Stimulated activated CD4-positive, alpha-beta T cell treated with anti-CD3 and anti-CD28 coated beads, Interleukin-2, amount 100 ng/mL, for 24 hours (primary cell): ENCODE data around the gene PKD2.

Experiments used
- DNase-seq, 2 donors: peaks; one replicate each; pipeline ENCODE4 v3.0.0-alpha.2; 2020

The PKD2 gene

DNA sequence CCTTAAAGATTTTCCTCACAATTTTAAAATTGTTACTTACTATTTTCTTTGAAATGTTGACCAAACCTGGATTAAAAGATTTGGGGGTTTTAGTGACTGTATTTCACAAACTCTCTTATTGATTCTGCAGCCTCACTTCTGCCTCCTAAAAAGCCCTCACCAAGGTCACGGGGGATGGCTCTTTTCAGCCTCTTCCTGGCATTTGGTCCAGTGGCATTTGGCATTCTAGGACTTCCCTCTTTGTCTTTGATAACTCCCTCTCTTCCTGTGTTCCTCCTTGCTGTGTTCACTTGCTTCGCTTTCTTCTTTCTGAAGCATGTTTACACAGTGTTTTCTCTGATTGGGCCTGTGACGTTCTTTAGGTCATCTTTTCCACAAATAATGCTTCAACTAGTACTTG is 21.5 kb downstream of the PKD2 start:
- no peak for DNase-seq

DNA sequence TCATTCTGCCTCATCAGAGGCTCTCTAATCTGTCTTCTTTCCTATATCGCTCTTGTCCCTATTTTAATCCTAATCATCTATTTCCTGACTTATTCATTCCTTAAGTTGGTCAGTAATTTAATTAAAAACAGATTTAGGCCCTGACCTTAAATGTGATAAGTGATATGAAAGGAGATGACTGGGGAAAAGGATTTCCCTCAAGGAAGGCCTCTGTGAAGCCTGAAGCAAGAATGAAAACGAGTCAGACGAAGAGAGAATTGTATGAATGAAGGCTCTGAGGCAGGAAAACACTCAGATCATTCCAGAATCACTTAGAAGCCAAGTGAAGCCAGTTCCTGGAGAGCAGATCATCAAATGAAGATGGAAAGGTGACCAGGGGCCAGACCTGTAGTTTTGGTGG is 22.1 kb downstream of the PKD2 start:
- DNase-seq, result no peak

DNA sequence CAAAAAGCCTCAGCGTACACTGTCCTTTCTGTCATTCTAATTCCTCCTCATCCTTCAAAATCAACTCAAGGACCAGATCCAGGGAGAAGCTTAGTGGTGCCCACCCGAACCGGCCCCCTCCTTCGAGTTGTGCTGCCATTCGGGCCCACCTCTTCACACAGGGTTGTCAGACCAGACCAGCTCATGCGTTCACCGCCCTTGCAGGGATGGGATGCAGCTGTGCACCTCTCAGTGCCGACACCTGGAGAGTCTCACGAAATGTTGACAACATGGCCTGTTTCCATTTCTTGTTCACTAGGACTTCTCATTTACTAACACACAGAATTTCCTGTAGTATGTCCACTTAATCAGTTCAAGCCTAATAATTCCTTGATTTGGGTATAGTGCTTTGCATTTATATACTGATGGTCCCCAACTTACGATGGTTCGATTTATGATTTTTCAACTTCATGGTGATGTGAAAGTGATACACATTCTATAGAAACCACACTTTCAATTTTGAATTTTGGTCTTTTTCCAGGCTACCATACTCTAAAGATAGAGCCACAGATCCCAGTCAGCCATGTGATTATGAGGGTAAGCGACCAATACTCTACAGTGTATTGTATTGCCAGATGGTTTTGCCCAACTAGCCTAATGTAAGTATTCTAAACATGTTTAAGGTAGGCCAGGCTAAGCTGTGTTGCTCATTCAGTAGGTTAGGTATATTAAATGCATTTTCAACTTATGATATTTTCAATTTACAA is 23.3 kb downstream of the PKD2 start:
- no peak for DNase-seq

DNA sequence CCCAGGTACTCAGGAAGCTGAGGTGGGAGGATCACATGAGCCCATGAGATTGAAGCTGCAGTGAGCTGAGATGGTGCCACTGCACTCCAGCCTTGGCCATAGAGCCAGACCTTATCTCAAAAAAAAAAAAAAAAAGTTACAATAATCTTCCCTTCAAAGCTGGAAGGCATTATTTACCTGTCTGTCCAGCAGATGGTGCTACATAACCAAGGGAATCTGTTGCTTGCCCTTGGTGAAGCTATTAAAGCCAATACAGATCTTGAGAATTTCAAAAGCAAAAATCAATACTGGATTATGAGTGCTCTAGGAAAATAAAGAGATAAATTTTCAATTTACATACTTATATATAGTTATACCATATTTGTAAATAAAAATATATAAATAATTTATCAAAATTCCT is 25.9 kb downstream of the PKD2 start:
- DNase-seq, result peak; percentile 5 to 34

DNA sequence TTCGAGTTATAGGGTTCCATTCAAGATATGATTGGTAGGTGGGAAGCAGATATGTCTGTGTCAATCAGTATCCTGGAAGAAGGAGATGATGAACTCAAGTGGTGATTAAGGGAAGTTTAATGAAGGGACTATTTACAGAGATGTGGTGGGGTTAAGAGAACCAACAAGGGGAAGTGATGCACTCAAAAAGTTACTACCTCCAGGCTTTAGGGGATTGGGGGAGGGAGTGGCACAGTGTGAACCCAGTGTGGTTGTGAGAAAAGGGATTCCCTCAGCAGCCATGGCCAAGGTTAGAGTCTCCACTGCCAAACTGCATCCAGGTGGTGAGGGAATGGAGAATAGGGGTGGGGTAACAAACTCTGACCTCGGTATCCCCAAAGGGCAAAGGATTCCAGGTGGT is 27.9 kb downstream of the PKD2 start:
- DNase-seq, result no peak

DNA sequence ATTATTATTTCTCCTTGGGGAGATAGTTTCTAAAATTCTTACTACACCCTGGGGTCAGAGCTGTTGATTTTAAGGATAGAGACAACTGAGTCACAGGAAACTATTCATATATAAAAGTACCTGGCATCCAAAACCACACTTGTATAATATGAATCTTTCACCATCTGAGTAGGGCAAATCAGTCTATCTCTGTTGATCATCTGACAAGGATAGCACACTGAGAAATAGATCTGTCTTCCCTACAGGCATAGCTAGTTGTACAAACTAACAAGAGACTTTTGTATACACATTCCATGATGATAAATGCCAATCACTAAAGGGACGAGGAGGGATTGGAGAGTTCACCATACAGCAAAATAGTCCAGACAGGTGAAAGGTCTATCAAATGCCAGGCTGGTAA is 30.0 kb downstream of the PKD2 start:
- no peak for DNase-seq

DNA sequence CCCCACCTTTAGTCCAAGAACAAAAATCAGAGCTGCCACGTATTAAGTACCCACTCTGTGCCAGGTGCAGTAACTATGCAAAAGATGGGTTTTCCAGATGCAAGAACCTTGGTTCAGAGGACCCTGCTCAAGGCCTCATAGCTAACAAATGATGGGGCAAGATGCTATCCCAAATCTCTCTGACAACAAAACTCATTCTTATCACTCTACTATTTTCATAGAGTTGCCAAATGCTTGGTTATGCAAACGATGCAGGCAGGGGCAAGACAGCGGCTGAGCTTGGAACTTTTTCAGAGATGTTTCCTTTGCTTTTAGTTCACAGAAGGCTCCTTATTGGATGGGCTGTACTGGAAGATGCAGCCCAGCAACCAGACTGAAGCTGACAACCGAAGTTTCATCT is 30.5 kb downstream of the PKD2 start:
- DNase-seq, result no peak

DNA sequence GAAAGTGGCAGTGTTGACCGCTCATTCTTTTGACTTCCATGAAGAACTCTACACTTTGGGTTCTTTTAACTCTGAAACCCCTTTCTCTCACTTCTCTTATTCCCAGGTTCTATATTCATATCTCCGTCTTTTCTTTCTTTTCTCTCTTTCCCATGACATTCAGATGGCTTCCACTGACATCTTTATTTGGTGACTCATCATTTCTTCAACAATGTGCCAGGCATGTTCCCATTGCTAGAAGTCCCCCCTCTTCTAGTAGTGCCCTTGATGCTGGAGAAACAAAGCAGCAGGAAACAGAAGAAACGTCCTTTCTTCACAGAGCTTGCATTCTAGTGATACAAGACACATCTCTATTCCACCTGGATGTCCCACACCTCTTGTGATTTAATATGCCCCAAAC is 33.3 kb downstream of the PKD2 start:
- no peak for DNase-seq

DNA sequence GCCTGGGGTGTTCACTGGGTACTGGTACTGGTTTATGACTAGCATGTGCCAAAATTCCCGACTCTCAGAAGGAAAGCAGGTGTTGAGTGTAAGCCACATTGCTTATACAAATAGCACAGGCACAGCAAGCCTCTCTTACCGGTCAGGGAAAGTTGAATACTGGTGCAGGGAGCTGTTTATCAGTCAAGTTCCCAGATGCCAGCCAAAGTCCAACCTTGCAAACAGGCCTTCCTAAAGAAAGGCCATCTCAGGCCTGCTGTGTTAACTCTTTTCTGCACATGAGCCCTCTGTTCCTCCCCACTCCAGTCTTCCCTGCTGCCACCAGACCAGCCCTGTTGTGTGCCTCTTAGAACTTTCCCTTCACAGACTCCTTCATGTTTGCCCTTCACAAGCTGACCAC is 34.2 kb downstream of the PKD2 start:
- no peak for DNase-seq

DNA sequence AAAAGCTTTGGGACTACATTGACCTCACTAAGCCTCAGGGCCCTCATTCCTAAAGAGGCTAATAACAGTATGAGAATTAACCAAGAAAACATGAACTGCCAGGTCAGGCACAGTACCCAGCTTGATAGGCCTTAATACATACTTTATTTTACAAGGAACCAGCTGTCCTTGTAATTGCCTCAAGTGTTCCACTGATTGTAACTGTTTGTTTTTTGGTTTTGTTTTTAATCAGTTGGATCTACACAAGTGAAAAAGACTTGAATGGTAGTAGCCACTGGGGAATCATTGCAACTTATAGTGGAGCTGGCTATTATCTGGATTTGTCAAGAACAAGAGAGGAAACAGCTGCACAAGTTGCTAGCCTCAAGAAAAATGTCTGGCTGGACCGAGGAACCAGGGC is 35.6 kb downstream of the PKD2 start:
- no peak for DNase-seq

DNA sequence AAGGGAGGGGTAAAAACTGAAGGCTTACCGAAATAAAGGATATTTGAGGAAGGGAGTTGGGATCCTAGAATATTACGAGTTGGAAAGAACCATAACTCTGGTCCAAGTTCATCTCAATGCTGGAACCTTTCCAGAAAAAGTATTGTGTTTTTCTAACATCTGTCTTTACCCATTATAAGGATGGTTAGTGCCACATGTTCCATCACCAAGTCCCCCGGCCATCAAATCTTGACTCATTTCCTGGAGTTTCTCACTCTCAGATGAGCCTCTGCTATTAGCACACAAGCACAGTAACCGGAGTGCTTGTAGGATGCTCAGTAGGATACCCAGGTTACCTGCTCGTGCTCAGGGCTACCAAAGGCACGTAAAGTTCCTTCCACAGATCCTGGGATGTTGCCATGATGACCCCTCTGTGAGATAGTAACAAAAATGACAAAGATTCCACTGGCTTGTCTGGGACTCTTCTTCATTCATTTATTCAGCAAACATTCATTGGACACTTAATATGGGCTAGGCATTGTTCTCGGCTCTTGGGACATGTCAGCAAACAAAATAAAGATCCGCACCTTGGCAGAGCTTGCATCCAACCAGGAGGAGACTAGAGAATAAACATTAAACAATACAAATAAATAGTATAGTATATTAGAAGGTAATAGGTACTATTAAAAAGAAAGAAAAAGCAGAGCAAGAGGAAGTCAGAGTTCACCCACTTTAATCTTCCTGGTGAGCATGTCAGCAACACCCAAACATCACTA is 36.3 kb downstream of the PKD2 start:
- no peak for DNase-seq

DNA sequence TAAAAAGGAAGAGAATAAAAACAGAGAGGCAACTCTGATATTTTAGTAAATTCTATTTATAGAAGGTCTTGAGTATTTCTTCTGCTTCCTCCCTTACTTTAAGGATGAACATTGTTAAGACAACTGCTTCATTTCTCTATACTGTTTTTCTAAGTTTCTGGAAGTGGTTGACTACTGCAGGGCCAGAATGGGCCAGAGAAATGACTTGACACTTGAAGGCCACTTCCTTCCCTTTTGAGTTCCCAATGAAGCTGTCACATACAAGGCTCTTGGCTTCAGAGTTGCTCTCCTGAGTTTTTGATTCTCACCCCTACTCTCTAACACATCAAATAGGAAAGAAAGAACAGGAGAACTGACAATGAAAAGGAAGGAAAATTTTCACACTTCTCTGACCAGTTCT is 37.6 kb downstream of the PKD2 start:
- no peak for DNase-seq

DNA sequence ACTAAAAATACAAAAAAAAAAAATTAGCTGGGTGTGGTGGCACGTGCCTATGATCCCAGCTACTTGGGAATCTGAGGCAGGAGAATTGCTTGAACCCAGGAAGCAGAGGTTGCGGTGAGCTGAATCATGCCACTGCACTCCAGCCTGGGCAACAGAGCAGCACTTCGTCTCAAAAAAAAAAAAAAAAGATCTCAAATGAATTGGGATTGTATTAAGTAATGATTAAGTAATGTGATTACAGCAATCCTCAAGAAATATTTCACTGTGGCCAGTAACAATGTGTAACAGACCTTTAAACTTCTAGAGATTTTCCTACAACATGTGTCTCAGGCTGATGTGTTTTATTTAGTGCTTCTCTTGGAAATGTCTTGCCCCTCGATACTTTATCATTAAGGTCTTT is 46.8 kb downstream of the PKD2 start:
- no peak for DNase-seq

DNA sequence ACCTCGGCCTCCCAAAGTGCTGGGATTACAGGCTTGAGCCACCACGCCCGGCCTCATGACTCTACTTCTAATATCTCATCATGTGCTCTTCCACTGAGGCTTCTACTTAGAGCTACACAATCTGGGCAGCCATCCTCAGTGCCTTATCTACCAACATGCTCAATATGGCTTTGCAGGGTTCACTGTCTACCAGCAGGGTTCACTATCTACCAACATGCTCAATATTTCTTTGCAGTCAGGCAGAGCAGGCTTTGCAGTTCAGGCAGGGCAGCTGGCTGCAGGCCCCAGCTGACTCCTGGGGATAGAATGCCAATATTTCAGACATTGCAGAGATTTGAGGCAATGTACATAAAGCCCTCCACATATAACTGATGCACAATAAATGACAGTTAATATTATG is 47.5 kb downstream of the PKD2 start:
- DNase-seq, result no peak

DNA sequence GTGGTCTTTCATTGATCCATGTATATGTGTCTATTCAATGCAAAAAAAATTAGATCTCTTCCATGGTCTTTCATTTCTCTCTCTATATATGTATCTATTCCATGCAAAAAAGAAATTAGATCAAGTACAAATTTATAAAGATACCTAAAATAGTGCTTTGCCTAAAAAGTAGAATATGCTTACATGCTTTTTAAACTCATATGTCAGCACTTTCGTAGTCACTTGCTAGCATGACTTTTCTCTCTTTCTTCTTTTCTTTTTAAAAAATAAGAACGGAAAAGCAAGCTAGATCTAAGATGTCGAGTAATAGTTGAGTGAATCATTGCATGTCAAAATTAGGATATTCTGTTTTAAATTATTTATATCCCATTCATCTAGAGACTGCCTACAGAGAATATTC is 50.9 kb downstream of the PKD2 start:
- no peak for DNase-seq

DNA sequence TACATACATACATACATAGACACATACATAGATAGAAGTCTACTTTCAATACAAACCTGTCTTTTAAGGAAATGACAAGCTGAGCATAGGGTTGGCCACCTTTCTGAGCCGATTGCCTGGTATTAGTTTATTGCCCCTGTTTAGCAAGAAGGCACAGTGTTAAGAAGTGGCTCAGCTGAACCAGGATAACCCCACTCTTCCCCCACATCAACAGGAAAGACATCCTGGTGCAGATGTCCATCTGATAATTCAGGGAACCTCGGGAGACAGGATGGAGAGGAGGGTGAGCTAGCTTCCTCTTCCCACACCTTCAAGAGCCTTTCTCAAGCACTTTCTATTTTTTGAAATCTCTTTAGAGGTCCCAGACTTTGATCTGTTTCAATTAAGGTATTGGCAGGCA is 52.3 kb downstream of the PKD2 start:
- no peak for DNase-seq

DNA sequence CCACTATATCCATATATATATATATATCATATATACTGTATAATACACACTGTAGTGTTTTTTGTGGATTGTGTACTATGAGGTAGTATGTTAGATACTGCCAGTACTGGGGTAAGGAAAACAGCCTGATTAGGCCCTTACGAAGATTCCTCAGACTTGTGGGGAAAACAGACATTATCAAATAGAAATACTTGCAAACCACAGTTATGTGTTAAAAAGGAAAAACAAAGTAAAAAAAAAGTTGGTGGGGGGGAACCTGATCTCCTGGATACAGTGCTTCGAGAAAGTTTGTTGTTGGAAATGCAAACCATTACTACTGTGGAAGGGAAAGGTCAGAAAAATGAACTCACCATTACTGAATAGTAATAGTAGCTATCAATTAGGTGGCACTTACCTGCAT is 53.0 kb downstream of the PKD2 start:
- DNase-seq, result no peak

DNA sequence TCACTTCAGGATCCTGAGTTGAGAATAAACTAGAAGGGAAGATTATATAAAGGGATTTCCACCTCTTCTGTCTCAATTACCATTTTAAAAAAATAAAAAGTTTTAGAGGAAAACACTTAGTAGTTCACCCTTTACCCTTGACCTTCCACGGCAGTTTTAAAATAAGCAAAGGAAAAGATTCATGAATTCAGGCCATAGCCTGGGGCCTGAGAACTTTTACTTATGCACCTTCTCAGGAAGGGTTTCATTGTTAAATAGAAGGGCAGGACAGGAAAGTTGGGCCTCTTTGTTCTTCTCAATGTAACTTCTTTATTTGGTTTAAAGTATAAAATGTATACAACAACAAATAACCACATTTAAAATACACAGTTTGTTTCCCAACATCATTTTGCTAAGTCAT is 54.9 kb downstream of the PKD2 start:
- no peak for DNase-seq

DNA sequence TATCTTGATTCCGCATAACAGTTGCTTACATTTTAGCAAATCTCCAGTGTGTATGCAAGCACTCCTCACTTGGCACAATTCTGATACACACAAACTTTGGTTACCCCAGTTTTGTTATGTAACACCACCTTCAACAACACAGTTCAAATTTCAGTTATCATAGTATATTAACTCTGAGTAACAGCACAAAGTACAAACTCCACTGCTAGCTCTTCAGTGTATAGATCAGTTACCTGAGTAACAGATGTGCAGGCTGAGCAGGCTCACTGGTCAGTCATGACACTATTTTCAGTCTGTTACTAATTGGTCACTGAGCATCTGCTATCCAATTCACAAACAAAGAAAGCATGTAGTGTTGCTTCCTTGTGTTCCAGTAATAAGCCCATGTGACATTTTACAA is 55.4 kb downstream of the PKD2 start:
- DNase-seq, result no peak

DNA sequence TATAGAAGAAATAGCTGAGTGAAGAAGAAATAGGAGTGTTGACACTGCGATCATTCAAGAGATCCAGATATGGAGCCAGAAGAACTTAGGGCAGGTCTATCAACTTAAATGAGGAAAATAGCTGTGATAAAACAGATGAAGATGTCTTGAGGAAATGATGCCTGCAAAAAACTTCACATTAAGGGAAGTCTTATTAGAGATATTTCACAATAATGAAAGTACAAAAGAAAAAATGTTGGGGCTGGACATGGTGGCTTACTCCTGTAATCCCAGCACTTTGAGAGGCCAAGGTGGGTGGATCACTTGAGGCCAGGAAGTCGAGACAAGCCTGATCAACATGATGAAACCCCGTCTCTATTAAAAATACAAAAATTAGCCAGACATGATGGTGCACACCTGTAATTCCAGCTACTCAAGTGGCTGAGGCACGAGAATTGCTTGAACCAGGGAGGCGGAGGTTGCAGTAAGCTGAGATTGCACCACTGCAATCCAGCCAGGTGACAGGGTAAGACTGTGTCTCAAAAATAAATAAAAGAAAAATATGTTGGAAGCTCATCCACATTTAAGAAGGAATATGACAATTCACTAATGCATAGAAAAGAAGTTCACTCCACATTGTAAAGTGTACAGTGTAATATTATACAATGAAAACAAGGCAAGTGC is 56.3 kb downstream of the PKD2 start:
- no peak for DNase-seq

DNA sequence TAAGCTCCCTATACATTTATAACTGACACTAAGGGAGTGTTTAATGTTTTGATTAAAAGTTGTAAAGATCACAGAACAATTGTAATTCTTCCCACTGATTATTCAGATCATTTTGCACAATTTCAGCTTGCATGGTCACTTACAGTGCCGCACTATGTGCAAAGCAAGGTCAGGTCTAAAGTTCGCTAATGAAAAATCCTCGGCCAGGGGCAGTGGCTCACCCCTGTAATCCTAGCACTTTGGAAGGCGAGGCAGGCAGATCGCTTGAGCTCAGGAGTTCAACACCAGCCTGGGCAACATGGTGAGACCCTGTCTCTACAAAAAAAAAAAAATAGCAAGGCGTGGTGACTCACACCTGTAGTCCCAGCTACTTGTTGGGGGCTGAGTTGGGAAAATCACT is 57.0 kb downstream of the PKD2 start:
- DNase-seq, result no peak

DNA sequence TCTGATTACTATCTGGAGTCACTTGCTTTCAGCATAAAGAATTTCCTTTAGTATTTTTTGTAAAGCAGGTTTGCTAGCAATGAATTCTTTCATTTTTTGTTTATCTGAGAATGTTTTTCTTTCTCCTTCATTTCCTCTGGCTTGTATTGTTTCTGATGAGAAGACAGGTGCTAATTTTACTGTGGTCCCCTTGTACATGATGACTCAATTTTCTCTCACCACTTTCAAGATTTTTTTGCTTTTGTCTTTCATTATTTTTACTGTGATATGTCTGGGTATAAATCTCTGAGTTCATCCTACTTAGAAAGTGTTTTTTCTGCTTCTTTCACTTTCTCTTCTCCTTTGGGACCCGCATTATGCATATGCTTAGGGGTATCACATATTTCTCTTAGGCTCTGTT is 62.6 kb downstream of the PKD2 start:
- DNase-seq, result no peak

DNA sequence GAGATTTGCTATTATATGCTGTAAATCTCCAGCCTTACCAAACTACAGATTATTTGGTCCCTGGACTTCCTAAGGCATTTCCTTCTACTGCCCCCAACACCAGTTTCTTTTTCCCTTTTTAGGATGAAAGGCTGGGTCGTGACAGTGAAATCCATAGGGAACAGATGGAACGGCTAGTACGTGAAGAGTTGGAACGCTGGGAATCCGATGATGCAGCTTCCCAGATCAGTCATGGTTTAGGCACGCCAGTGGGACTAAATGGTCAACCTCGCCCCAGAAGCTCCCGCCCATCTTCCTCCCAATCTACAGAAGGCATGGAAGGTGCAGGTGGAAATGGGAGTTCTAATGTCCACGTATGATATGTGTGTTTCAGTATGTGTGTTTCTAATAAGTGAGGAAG is 67.9 kb downstream of the PKD2 start:
- DNase-seq, result no peak

DNA sequence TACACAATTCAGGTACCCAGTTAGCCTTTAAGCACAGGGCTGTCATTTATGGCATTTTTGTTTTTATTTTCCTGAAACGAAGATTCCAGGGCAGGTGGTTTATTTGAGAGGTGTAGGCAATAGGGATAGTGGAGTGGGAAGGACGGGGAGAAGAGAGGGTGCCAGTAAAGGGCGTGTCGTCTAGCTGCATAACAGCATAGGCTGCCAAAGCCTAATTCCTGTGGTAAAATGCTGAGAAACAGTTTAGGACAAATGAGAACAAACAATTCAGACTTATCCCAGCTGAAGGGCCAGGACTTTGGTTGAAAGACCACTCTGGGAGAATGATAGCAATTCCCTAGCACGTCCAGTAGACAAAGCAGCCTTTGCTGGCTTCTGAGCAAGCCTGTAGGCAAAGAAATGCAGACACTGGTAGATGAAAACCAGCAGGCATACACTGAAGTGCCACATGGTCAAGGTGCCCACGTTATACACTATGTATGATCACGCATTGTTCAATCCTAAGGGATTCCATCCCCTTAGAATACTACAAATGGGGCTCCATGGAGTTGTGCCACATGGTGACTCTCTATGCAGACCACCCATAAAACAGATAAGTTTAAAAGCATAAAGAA is 70.6 kb downstream of the PKD2 start:
- DNase-seq, result no peak
